ENCODE results near the gene LPCAT4. TPM values are rescaled to one million over a fixed set of nuclear protein-coding genes. Genes with fewer than 3 reads are reported as not detected.

The LPCAT4 gene
- total RNA-seq (2022; extraction: Qiagen RNA extraction) = 43.3 to 68.2 TPM (median 61.0 TPM) in 5 replicates

GRCh38 chr15:34367101-34368081, at the start of gene LPCAT4:
Gene LPCAT4 (minus strand): TSS chr15:34367196. CDS start chr15:34367100, 96 bp downstream.

GRCh38 chr15:34342737-34343575, 24.0 kb downstream of the LPCAT4 start, which contains the start of the genes NOP10 and NUTM1:
Gene NOP10 (minus strand): TSS chr15:34343136. CDS start chr15:34343073, 63 bp downstream.
Gene NUTM1 (plus strand): TSS chr15:34343315. CDS start chr15:34343697, 382 bp downstream.

GRCh38 chr15:34337557-34338306, 29.3 kb downstream of the LPCAT4 start, which contains the start of gene SLC12A6:
Gene SLC12A6 (minus strand): TSS chr15:34337781. CDS start chr15:34336680, 1,101 bp downstream.

Other genes starting within 250 kb of the LPCAT4 start
- 25.3 to 32.5 TPM (median 28.4 TPM) in 5 replicates for gene KATNBL1, start 157.1 kb downstream of the LPCAT4 start, total RNA-seq (2022; extraction: Qiagen RNA extraction)
- gene EMC4, start 142.2 kb downstream of the LPCAT4 start, total RNA-seq (2022; extraction: Qiagen RNA extraction) = 192 to 207 TPM (median 197 TPM) in 5 replicates
- gene SLC12A6, start 29.4 kb downstream of the LPCAT4 start, total RNA-seq (2022; extraction: Qiagen RNA extraction) = 3.5 to 6.4 TPM (median 5.6 TPM) in 5 replicates
- 504 to 564 TPM (median 541 TPM) in 5 replicates for gene NOP10, start 24.1 kb downstream of the LPCAT4 start, total RNA-seq (2022; extraction: Qiagen RNA extraction)
- not detected in 5 replicates for gene NUTM1, start 23.9 kb downstream of the LPCAT4 start, total RNA-seq (2022; extraction: Qiagen RNA extraction)
- gene GOLGA8A, start 70.6 kb upstream of the LPCAT4 start, total RNA-seq (2022; extraction: Qiagen RNA extraction) = 4.7 to 9.6 TPM (median 6.8 TPM) in 5 replicates
- gene GOLGA8B, start 216.5 kb upstream of the LPCAT4 start, total RNA-seq (2022; extraction: Qiagen RNA extraction) = 13.1 to 21.4 TPM (median 16.3 TPM) in 5 replicates

Measured in A549 treated with AZD2906 at 1 μM for 4 hours (cell line).